Hepatocyte (in vitro differentiated cells): ENCODE measurements around the gene STAC. TPM values are rescaled to one million over a fixed set of nuclear protein-coding genes. Genes with fewer than 3 reads are reported as not detected.

Source experiments
- DNase-seq: peaks from one replicate; pipeline ENCODE4 v3.0.0-alpha.2; 2016; ENCODE audit warnings: low spot score
- H2AFZ ChIP-seq: fragments of 200-600 bp; sonication (generic); 2 replicates; pipeline ENCODE4 v1.6.0; 2016; ENCODE audit warnings: antibody characterized with exemption, mild to moderate bottlenecking
- H3K27ac ChIP-seq: fragments of 200-600 bp; sonication (generic); 2 replicates; pipeline ENCODE4 v1.5.1; 2016; ENCODE audit warnings: mild to moderate bottlenecking
- H3K27me3 ChIP-seq: fragments of 200-600 bp; sonication (generic); 2 replicates; pipeline ENCODE4 v1.6.1; 2016
- H3K36me3 ChIP-seq: fragments of 200-600 bp; sonication (generic); replicated peaks from 2 replicates; pipeline ENCODE4 v1.5.1; 2016; ENCODE audit warnings: low read depth; ENCODE audit not compliant: insufficient read depth
- H3K4me1 ChIP-seq: fragments of 200-600 bp; sonication (generic); 2 replicates; pipeline ENCODE4 v1.5.1; 2016; ENCODE audit warnings: mild to moderate bottlenecking, moderate library complexity; ENCODE audit not compliant: insufficient read depth
- H3K4me2 ChIP-seq: fragments of 200-600 bp; sonication (generic); 2 replicates; pipeline ENCODE4 v1.6.0; 2016
- H3K4me3 ChIP-seq: fragments of 200-600 bp; sonication (generic); 2 replicates; pipeline ENCODE4 v1.5.1; 2016; ENCODE audit warnings: mild to moderate bottlenecking
- H3K79me2 ChIP-seq: fragments of 200-600 bp; sonication (generic); 2 replicates; pipeline ENCODE4 v1.6.0; 2017; ENCODE audit warnings: mild to moderate bottlenecking
- H3K9me2 ChIP-seq: fragments of 200-600 bp; sonication (generic); replicated peaks from 2 replicates; pipeline ENCODE4 v1.6.0; 2017; ENCODE audit warnings: mild to moderate bottlenecking; ENCODE audit not compliant: insufficient read depth
- H3K9me3 ChIP-seq: fragments of 200-600 bp; sonication (generic); 2 replicates; pipeline ENCODE4 v1.5.1; 2016; ENCODE audit warnings: low read depth, mild to moderate bottlenecking
- H4K20me1 ChIP-seq: fragments of 200-600 bp; sonication (generic); 2 replicates; pipeline ENCODE4 v1.6.0; 2016; ENCODE audit warnings: mild to moderate bottlenecking; ENCODE audit not compliant: insufficient read depth, poor library complexity, severe bottlenecking
- EZH2 ChIP-seq: fragments of 200-600 bp; sonication (generic); IDR thresholded peaks from 2 replicates; pipeline ENCODE4 v1.6.1; 2016; ENCODE audit warnings: antibody characterized with exemption, mild to moderate bottlenecking, borderline replicate concordance
- EZH2phosphoT487 ChIP-seq: fragments of 200-600 bp; sonication (generic); IDR thresholded peaks from one replicate; pipeline ENCODE4 v1.6.1; 2018; ENCODE audit warnings: antibody characterized with exemption, mild to moderate bottlenecking, low read depth, moderate library complexity; ENCODE audit not compliant: unreplicated experiment, severe bottlenecking
- WGBS: methylation state at CpG from one replicate; pipeline ENCODE4 v1.1.6; 2016; ENCODE audit warnings: low lambda C conversion rate; ENCODE audit errors: missing lambda C conversion rate; 5-methylcytosine and 5-hydroxymethylcytosine counted together
- polyA plus RNA-seq: library from polyadenylated mRNA; unstranded; fragments of >200 nt; fragmentation: Nextera tagmentation; extraction: Ambion mirVana; gene quantifications from 2 replicates; pipeline ENCODE4 v1.2.1, GENCODE V29; 2016
- total RNA-seq: library from RNA; depleted of rRNA; stranded (reverse); fragments of >200 nt; gene quantifications from 2 replicates; pipeline ENCODE4 v1.2.3, GENCODE V29; 2014
- TF ChIP-seq, protein P1 (sequence below): fragments of 200-600 bp; sonication (generic); IDR thresholded peaks from 2 replicates; pipeline ENCODE4 v1.5.1; 2016; ENCODE audit warnings: antibody characterized with exemption, mild to moderate bottlenecking; ENCODE audit not compliant: poor library complexity

STAC gene
- total and polyA plus RNA-seq, 2 experiments from 2014 or later: 0.13 to 0.53 TPM

DNA sequence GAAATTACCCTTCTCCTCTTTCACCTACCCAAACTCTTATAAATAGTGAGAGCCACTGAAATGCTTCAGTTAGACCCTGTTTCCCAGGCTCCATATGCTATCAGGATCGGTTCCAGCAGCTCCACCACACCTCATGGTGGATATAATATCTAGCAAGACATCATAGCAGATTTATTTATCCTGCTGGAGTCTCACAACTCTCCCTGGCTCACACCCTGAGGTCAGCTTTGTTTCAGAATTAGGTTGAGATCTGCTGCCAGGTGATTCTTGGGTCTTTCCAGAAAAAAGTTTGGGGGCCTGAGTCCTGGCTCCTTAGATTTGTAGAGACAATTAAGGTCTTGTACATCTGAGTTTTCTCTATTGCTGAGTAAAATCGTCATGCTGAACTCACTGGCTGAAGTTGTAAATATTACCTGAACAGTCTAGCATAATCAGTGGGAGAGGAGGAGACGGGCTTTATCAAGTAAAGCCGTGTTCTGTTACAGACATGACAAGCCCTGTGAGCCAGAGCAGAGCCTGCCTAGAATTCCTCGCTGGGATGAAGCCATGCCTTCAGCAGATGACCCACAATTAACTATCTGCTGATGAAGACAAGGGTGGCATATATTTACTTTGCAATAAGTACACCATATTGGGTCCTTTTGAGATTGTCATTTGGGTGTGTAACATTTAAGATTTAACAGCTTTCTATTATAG is 131.6 kb downstream of the STAC start:
- Histone ChIP-seq H3K27me3 (no peaks in the 10 kb centered on the region), H3K4me2 (no peak overlapping the region), H2AFZ (no peak overlapping the region), H3K4me3 (no peak overlapping the region), H3K9me3 (no peaks in the 10 kb centered on the region), H3K36me3 (no peaks in the 10 kb centered on the region), H3K27ac (no peak overlapping the region), H4K20me1 (no peaks in the 10 kb centered on the region), H3K4me1 (no peaks in the 10 kb centered on the region), H3K79me2 (no peaks in the 10 kb centered on the region), H3K9me2 (no peaks in the 10 kb centered on the region)
- 43% methylated on average over 5 of the region's 5 CpGs for WGBS
- TF ChIP-seq EZH2phosphoT487: no peak
- no peak for TF ChIP-seq EZH2
- TF ChIP-seq, protein P1, sequence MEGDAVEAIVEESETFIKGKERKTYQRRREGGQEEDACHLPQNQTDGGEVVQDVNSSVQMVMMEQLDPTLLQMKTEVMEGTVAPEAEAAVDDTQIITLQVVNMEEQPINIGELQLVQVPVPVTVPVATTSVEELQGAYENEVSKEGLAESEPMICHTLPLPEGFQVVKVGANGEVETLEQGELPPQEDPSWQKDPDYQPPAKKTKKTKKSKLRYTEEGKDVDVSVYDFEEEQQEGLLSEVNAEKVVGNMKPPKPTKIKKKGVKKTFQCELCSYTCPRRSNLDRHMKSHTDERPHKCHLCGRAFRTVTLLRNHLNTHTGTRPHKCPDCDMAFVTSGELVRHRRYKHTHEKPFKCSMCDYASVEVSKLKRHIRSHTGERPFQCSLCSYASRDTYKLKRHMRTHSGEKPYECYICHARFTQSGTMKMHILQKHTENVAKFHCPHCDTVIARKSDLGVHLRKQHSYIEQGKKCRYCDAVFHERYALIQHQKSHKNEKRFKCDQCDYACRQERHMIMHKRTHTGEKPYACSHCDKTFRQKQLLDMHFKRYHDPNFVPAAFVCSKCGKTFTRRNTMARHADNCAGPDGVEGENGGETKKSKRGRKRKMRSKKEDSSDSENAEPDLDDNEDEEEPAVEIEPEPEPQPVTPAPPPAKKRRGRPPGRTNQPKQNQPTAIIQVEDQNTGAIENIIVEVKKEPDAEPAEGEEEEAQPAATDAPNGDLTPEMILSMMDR: no peak
- no peak for DNase-seq

DNA sequence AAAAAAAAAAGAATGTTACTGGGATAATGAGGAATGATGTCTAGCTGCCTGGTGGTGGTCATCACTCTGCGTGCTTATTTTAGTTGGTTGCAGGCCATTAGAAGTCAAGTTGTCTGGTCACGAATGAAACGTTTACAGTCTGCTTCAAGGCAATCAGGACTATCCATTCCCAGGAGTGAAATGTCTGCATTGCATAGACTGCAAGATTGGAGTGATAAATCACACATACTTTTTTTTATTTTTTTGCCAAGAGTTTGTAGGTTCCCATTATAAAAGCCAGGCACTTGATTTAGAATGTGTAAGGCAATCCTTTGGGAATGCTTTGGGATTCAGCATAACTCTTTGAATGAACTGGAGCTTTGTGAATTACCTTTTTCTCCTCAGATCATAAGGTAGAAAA is 132.3 kb downstream of the STAC start:
- WGBS: 59% methylated on average over 3 of the region's 3 CpGs
- Histone ChIP-seq H3K4me2 (no peak overlapping the region), H3K36me3 (no peaks in the 10 kb centered on the region), H4K20me1 (no peaks in the 10 kb centered on the region), H3K79me2 (no peaks in the 10 kb centered on the region), H3K9me3 (no peaks in the 10 kb centered on the region), H3K9me2 (no peaks in the 10 kb centered on the region), H3K4me3 (no peak overlapping the region), H2AFZ (no peak overlapping the region), H3K27ac (no peak overlapping the region), H3K4me1 (no peaks in the 10 kb centered on the region), H3K27me3 (no peaks in the 10 kb centered on the region)
- no peak for DNase-seq
- no peak for TF ChIP-seq EZH2
- TF ChIP-seq EZH2phosphoT487: no peak
- TF ChIP-seq, protein P1: no peak

DNA sequence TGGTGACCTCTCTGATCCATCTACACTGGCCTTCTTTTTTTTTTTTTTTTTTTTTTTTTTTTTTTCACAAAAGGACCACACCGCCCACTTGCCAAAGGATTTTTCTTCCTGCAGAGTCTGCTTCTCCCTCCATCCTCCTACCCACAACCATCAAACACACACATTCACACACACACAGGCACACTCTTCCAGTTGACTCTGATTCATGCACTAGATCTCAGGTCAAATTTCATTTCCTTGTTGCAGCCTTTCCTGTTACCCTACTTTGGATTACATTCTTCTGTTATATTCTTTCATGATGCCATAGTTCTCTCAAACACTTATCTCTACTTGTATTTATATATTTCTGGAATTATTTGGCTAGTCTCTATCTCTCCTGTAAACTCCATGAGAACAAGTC is 133.9 kb downstream of the STAC start:
- no peak overlapping the region for H2AFZ ChIP-seq
- H3K4me3 ChIP-seq: no peak overlapping the region
- DNase-seq: no peak
- TF ChIP-seq EZH2 (no peak), EZH2phosphoT487 (no peak)
- TF ChIP-seq, protein P1: no peak
- H3K79me2 ChIP-seq: no peaks in the 10 kb centered on the region
- no peaks in the 10 kb centered on the region for H3K9me3 ChIP-seq
- no peak overlapping the region for H3K27ac ChIP-seq
- no peaks in the 10 kb centered on the region for H3K4me1 ChIP-seq
- WGBS: 100% methylated on average over 1 of the region's 1 CpG
- no peaks in the 10 kb centered on the region for H3K36me3 ChIP-seq
- no peaks in the 10 kb centered on the region for H3K9me2 ChIP-seq
- no peak overlapping the region for H3K4me2 ChIP-seq
- H4K20me1 ChIP-seq: no peaks in the 10 kb centered on the region
- H3K27me3 ChIP-seq: no peaks in the 10 kb centered on the region

DNA sequence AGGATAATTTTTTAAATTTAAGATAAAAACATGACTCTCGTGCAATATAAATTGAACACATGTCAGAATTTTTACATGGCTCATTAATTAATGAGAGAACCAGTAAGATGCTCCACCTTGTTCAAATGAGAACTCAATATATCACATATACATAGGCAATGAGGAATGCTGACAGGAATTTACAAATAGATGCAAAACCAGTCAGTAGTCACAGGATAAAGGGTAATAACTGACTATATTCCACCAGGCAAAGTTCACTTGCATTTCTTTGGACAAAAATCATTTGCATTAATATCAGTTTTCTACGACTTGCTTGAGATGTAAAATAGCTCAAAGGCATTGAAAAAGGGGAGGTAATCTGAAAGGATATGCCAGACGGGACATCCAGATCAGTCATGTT is 139.4 kb downstream of the STAC start:
- H2AFZ ChIP-seq: no peak overlapping the region
- H3K9me2 ChIP-seq: no peaks in the 10 kb centered on the region
- no peak overlapping the region for H3K27ac ChIP-seq
- no peak overlapping the region for H3K4me2 ChIP-seq
- DNase-seq: no peak
- H3K4me3 ChIP-seq: no peak overlapping the region
- 79% methylated on average over 3 of the region's 3 CpGs for WGBS
- no peaks in the 10 kb centered on the region for H3K27me3 ChIP-seq
- no peak for TF ChIP-seq EZH2phosphoT487
- TF ChIP-seq EZH2: no peak
- H3K4me1 ChIP-seq: no peaks in the 10 kb centered on the region
- no peaks in the 10 kb centered on the region for H3K9me3 ChIP-seq
- H3K79me2 ChIP-seq: no peaks in the 10 kb centered on the region
- H4K20me1 ChIP-seq: no peaks in the 10 kb centered on the region
- no peaks in the 10 kb centered on the region for H3K36me3 ChIP-seq
